GM21737 (cell line): Measurements from ENCODE around the gene IGFBP6.

Experiments
- ATAC-seq: cut with Tn5 transposase; IDR thresholded peaks from one replicate; pipeline ENCODE4 v1.9.1; 2021; ENCODE audit warnings: mild to moderate bottlenecking, moderate library complexity; ENCODE audit not compliant: unreplicated experiment

The IGFBP6 gene

GRCh38 chr12:53097564-53098353 is at the start of gene IGFBP6:
IGFBP6 (plus strand) TSS chr12:53097667; CDS start chr12:53097718, 51 bp downstream.
- ATAC-seq = no peak

GRCh38 chr12:53048033-53048779 is 49.3 kb upstream of the IGFBP6 start:
- no peak for ATAC-seq

- ATAC-seq = no peak
These were observed 48.6 kb upstream of the IGFBP6 start for GRCh38 chr12:53048780-53049401.

GRCh38 chr12:53049571-53050318 is 47.7 kb upstream of the IGFBP6 start, which contains the start of gene TNS2:
TNS2 (plus strand) TSS chr12:53050065; CDS start chr12:53050186, 121 bp downstream.
- ATAC-seq = no peak

GRCh38 chr12:53050426-53051057 is 46.9 kb upstream of the IGFBP6 start:
- ATAC-seq = no peak

GRCh38 chr12:53051058-53051880 is 46.2 kb upstream of the IGFBP6 start:
- no peak for ATAC-seq

- ATAC-seq = no peak
These were observed 45.5 kb upstream of the IGFBP6 start for GRCh38 chr12:53051881-53052412.

- no peak for ATAC-seq
These were observed 44.8 kb upstream of the IGFBP6 start for GRCh38 chr12:53052419-53053217.

- no peak for ATAC-seq
These were observed 44.0 kb upstream of the IGFBP6 start for GRCh38 chr12:53053218-53054111.

GRCh38 chr12:53054112-53054878 is 43.2 kb upstream of the IGFBP6 start:
- ATAC-seq = peak; percentile 77

GRCh38 chr12:53055471-53056266 is 41.8 kb upstream of the IGFBP6 start:
- ATAC-seq = no peak

- ATAC-seq = no peak
These were observed 41.2 kb upstream of the IGFBP6 start for GRCh38 chr12:53056296-53056695.

GRCh38 chr12:53056901-53057300 is 40.6 kb upstream of the IGFBP6 start:
- ATAC-seq = no peak

GRCh38 chr12:53057816-53058500 is 39.5 kb upstream of the IGFBP6 start:
- ATAC-seq = no peak

- ATAC-seq = no peak
These were observed 38.6 kb upstream of the IGFBP6 start for GRCh38 chr12:53058674-53059433.
